H1 (cell line): ENCODE measurements around the gene NRXN3. TPM values are rescaled to one million over a fixed set of nuclear protein-coding genes. Genes with fewer than 3 reads are reported as not detected.

Experiments
- CTCF ChIA-PET: fragments of 300-600 bp; sonication (Branson Sonifier 250); formaldehyde crosslinking; loops from one replicate; lab custom pipeline; 2021; ENCODE audit not compliant: partially characterized antibody; lab: Charles Lee
- POLR2A ChIA-PET: fragments of 300-600 bp; sonication (Branson Sonifier 250); formaldehyde crosslinking; loops from one replicate; lab custom pipeline; 2021; ENCODE audit warnings: inconsistent platforms; ENCODE audit not compliant: partially characterized antibody; lab: Charles Lee
- DNase-seq, 2 experiments: peaks; one replicate each; pipeline versions ENCODE4 v3.0.0 to v3.0.0-alpha.2; 2010 to 2022; ENCODE audit warnings: low spot score in 2 of 2, low read depth in 1 of 2, mixed read lengths in 1 of 2
- FAIRE-seq: peaks from 2 replicates; lab custom pipeline; 2011; peaks lifted over from hg19 to GRCh38; lab: Jason Lieb, UNC
- H2AFZ ChIP-seq: 2 replicates; pipeline ENCODE4 v1.8.1; 2012; ENCODE audit warnings: low read length, inconsistent platforms
- H2AK5ac ChIP-seq: 2 replicates; pipeline ENCODE4 v1.6.1; 2013; ENCODE audit warnings: low read depth, low read length
- H2BK120ac ChIP-seq: replicated peaks from 2 replicates; pipeline ENCODE3; 2013; ENCODE audit warnings: low read depth, low read length, inconsistent platforms
- H2BK12ac ChIP-seq: 2 replicates; pipeline ENCODE4 v1.6.1; 2013; ENCODE audit warnings: low read depth, low read length
- H2BK15ac ChIP-seq: 2 replicates; pipeline ENCODE4 v1.6.1; 2013; ENCODE audit warnings: low read length
- H2BK20ac ChIP-seq: 2 replicates; pipeline ENCODE4 v1.6.1; 2013; ENCODE audit warnings: low read length
- H2BK5ac ChIP-seq: 2 replicates; pipeline ENCODE4 v1.6.1; 2013; ENCODE audit warnings: low read depth, low read length
- H3K14ac ChIP-seq: 2 replicates; pipeline ENCODE4 v1.6.1; 2013; ENCODE audit warnings: inconsistent platforms; ENCODE audit not compliant: insufficient read length
- H3K18ac ChIP-seq: 2 replicates; pipeline ENCODE4 v1.6.1; 2013; ENCODE audit warnings: low read length; ENCODE audit errors: extremely low read depth
- H3K23ac ChIP-seq: 2 replicates; pipeline ENCODE4 v1.6.1; 2013; ENCODE audit warnings: inconsistent platforms; ENCODE audit not compliant: insufficient read length
- H3K23me2 ChIP-seq: 2 replicates; pipeline ENCODE4 v1.6.1; 2013; ENCODE audit warnings: low read depth, low read length
- H3K27ac ChIP-seq: 2 replicates; pipeline ENCODE4 v1.6.1; 2011; ENCODE audit warnings: low read depth, low read length, inconsistent platforms
- H3K27me3 ChIP-seq, 4 experiments: replicated peaks in 1 of 4; 1 replicate in 1 of 4; 2 replicates in 3 of 4; pipeline versions ENCODE4 v1.6.1 to v1.8.1; 2011 to 2013; ENCODE audit warnings: low read length in 3 of 4, mild to moderate bottlenecking in 3 of 4, inconsistent platforms in 2 of 4, mixed read lengths in 2 of 4, moderate library complexity in 1 of 4; ENCODE audit not compliant: control insufficient read depth in 3 of 4, insufficient read depth in 3 of 4; ENCODE audit errors: extremely low read depth in 1 of 4
- H3K36me3 ChIP-seq, 4 experiments: 2 replicates each; pipeline versions ENCODE4 v1.6.1 to v1.8.1; 2011 to 2013; ENCODE audit warnings: mild to moderate bottlenecking in 4 of 4, low read length in 3 of 4, moderate library complexity in 2 of 4, control low read depth in 1 of 4, inconsistent platforms in 1 of 4; ENCODE audit not compliant: insufficient read depth in 4 of 4, control insufficient read depth in 2 of 4
- H3K4ac ChIP-seq: replicated peaks from 2 replicates; pipeline ENCODE3; 2013; ENCODE audit warnings: low read length, low read depth, mixed read lengths, inconsistent platforms; ENCODE audit not compliant: insufficient read length
- H3K4me1 ChIP-seq, 4 experiments: replicated peaks in 1 of 4; 1 replicate in 1 of 4; 2 replicates in 3 of 4; pipeline versions ENCODE4 v1.6.1 to v1.8.1; 2011 to 2013; ENCODE audit warnings: low read length in 3 of 4, inconsistent platforms in 2 of 4, mixed read lengths in 1 of 4; ENCODE audit not compliant: insufficient read depth in 4 of 4, control insufficient read depth in 3 of 4
- H3K4me2 ChIP-seq, 2 experiments: 2 replicates each; pipeline versions ENCODE4 v1.6.1 to v1.8.1; 2011 to 2013; ENCODE audit warnings: low read depth in 2 of 2, low read length in 2 of 2, control low read depth in 1 of 2, inconsistent platforms in 1 of 2, mild to moderate bottlenecking in 1 of 2; ENCODE audit not compliant: insufficient read depth in 1 of 2
- H3K4me3 ChIP-seq, 4 experiments: fragments of 200-600, 300-600 bp in 1 of 4; sonication (generic), shearing (Covaris generic), sonication (Bioruptor Twin) in 1 of 4; 2 replicates each; pipeline versions ENCODE4 v1.5.1 to v1.8.1; 2011 to 2016; ENCODE audit warnings: low read length in 4 of 4, low read depth in 3 of 4, control low read depth in 2 of 4, inconsistent platforms in 2 of 4, mild to moderate bottlenecking in 2 of 4, mixed read lengths in 1 of 4, moderate library complexity in 1 of 4; ENCODE audit not compliant: insufficient read depth in 2 of 4; ENCODE audit errors: extremely low read depth in 1 of 4
- H3K56ac ChIP-seq: replicated peaks from 2 replicates; pipeline ENCODE3; 2013; ENCODE audit warnings: low read depth, mild to moderate bottlenecking, mixed read lengths, low read length, inconsistent platforms; ENCODE audit not compliant: insufficient read length
- H3K79me1 ChIP-seq: 2 replicates; pipeline ENCODE4 v1.6.1; 2013; ENCODE audit warnings: low read depth, low read length, control low read depth
- H3K79me2 ChIP-seq, 2 experiments: 2 replicates each; pipeline versions ENCODE4 v1.6.1 to v1.8.1; 2012 to 2013; ENCODE audit warnings: low read length in 2 of 2, mild to moderate bottlenecking in 2 of 2, inconsistent platforms in 1 of 2; ENCODE audit not compliant: insufficient read depth in 2 of 2, control insufficient read depth in 1 of 2
- H3K9ac ChIP-seq, 4 experiments: replicated peaks in 1 of 4; 1 replicate in 1 of 4; 2 replicates in 3 of 4; pipeline versions ENCODE4 v1.6.1 to v1.8.1; 2011 to 2013; ENCODE audit warnings: low read depth in 3 of 4, low read length in 3 of 4, control low read depth in 2 of 4, mild to moderate bottlenecking in 2 of 4, moderate library complexity in 2 of 4, inconsistent platforms in 1 of 4; ENCODE audit errors: extremely low read depth in 1 of 4
- H3K9me3 ChIP-seq, 2 experiments: 2 replicates each; pipeline versions ENCODE4 v1.6.1 to v1.8.1; 2012 to 2013; ENCODE audit warnings: mild to moderate bottlenecking in 2 of 2, moderate library complexity in 2 of 2, control low read depth in 1 of 2, inconsistent platforms in 1 of 2, low read depth in 1 of 2, low read length in 1 of 2, mixed read lengths in 1 of 2; ENCODE audit not compliant: insufficient read depth in 2 of 2
- H4K20me1 ChIP-seq, 2 experiments: replicated peaks in 1 of 2; 2 replicates each; pipeline versions ENCODE3 to v1.8.1; 2011 to 2013; ENCODE audit warnings: inconsistent platforms in 2 of 2, low read length in 2 of 2, mild to moderate bottlenecking in 1 of 2; ENCODE audit not compliant: insufficient read depth in 2 of 2, control insufficient read depth in 1 of 2
- H4K5ac ChIP-seq: 2 replicates; pipeline ENCODE4 v1.6.1; 2013; ENCODE audit warnings: low read length, low read depth, mixed read lengths, inconsistent platforms; ENCODE audit not compliant: insufficient read length
- H4K8ac ChIP-seq: 2 replicates; pipeline ENCODE4 v1.8.0; 2013; ENCODE audit warnings: mild to moderate bottlenecking, moderate library complexity, low read length, inconsistent platforms; ENCODE audit not compliant: insufficient read depth; ENCODE audit errors: extremely low read depth
- H4K91ac ChIP-seq: replicated peaks from 2 replicates; pipeline ENCODE3; 2013; ENCODE audit warnings: low read length, mixed read lengths, inconsistent platforms; ENCODE audit not compliant: insufficient read length
- ATF2 ChIP-seq: IDR thresholded peaks from 2 replicates; pipeline ENCODE4 v1.6.1; 2012; ENCODE audit warnings: low read length, inconsistent platforms
- BRCA1 ChIP-seq: IDR thresholded peaks from 2 replicates; pipeline ENCODE4 v1.6.1; 2012; ENCODE audit warnings: low read depth, low read length, improper control_type of control experiment
- CBX8 ChIP-seq: fragments of 300-800, 300-1000 bp; sonication (generic); IDR thresholded peaks from 2 replicates; pipeline ENCODE4 v1.7.1; 2016; ENCODE audit warnings: low read depth, low read length, borderline replicate concordance
- CEBPB ChIP-seq: IDR thresholded peaks from 2 replicates; pipeline ENCODE4 v1.6.1; 2012; ENCODE audit warnings: low read depth, low read length
- CREB1 ChIP-seq: IDR thresholded peaks from 2 replicates; pipeline ENCODE4 v1.6.1; 2012; ENCODE audit warnings: inconsistent platforms
- EP300 ChIP-seq, 2 experiments: IDR thresholded peaks; 1 replicate in 1 of 2; 2 replicates in 1 of 2; pipeline ENCODE4 v1.6.1; 2011 to 2012; ENCODE audit warnings: low read depth in 2 of 2, low read length in 2 of 2, mild to moderate bottlenecking in 2 of 2, borderline replicate concordance in 1 of 2, inconsistent platforms in 1 of 2, moderate library complexity in 1 of 2
- JUND ChIP-seq: IDR thresholded peaks from 2 replicates; pipeline ENCODE4 v1.6.1; 2011; ENCODE audit warnings: mild to moderate bottlenecking, improper control_type of control experiment, low read length
- POU5F1 ChIP-seq: IDR thresholded peaks from 2 replicates; pipeline ENCODE4 v1.6.1; 2011; ENCODE audit warnings: low read depth, mild to moderate bottlenecking, low read length, moderate library complexity
- RAD21 ChIP-seq, 2 experiments: IDR thresholded peaks in 1 of 2; conservative IDR thresholded peaks in 1 of 2; 2 replicates each; pipeline ENCODE4 v1.6.1; 2011; ENCODE audit warnings: low read depth in 2 of 2, low read length in 2 of 2, improper control_type of control experiment in 1 of 2, inconsistent platforms in 1 of 2, mild to moderate bottlenecking in 1 of 2, moderate library complexity in 1 of 2
- RBBP5 ChIP-seq: IDR thresholded peaks from 2 replicates; pipeline ENCODE4 v1.7.1; 2012; ENCODE audit warnings: low read depth, mild to moderate bottlenecking, inconsistent platforms, low read length, moderate library complexity, borderline replicate concordance
- RFX5 ChIP-seq: IDR thresholded peaks from 2 replicates; pipeline ENCODE4 v1.6.1; 2011; ENCODE audit warnings: low read depth, low read length, improper control_type of control experiment, borderline replicate concordance
- SIRT6 ChIP-seq: IDR thresholded peaks from one replicate; pipeline ENCODE4 v1.7.1; 2012; ENCODE audit warnings: low read length, inconsistent platforms
- SP2 ChIP-seq: IDR thresholded peaks from 2 replicates; pipeline ENCODE4 v1.6.1; 2012; ENCODE audit warnings: mild to moderate bottlenecking, low read length, inconsistent platforms
- TBP ChIP-seq: IDR thresholded peaks from 2 replicates; pipeline ENCODE4 v1.6.1; 2011; ENCODE audit warnings: low read depth, low read length, improper control_type of control experiment
- WGBS, 2 experiments: shearing (Covaris generic) in 1 of 2; methylation state at CpG; one replicate each; pipeline versions ENCODE4 v1.1.6 to v1.1.7; 2013 to 2015; ENCODE audit warnings: low lambda C conversion rate in 2 of 2, mixed read lengths in 2 of 2, inconsistent platforms in 1 of 2, low coverage in 1 of 2, missing lambda C conversion rate in 1 of 2; ENCODE audit not compliant: insufficient replicate concordance in 2 of 2, insufficient coverage in 1 of 2, insufficient read length in 1 of 2; ENCODE audit errors: extremely low coverage in 1 of 2, missing lambda C conversion rate in 1 of 2; 5-methylcytosine and 5-hydroxymethylcytosine counted together
- polyA plus RNA-seq, 7 experiments: library from polyadenylated mRNA; depleted of rRNA in 3 of 7; stranded (reverse) in 5 of 7; unstranded in 2 of 7; fragments of >200 nt in 5 of 7; fragments of 200-250 nt in 2 of 7; gene quantifications; 1 replicate in 5 of 7; 2 replicates in 1 of 7; 4 replicates in 1 of 7; pipeline versions ENCODE4 v1.2.1 to v1.2.3, GENCODE V29; 2011 to 2013; ENCODE audit warnings: missing spikeins in 2 of 7, mixed read lengths in 2 of 7
- total RNA-seq: library from RNA; stranded (reverse); fragmentation: NEBNext Ultra II Directional; extraction: Animal tissue kit (Norgen Biotek cat#: 25700); gene quantifications from 2 replicates; pipeline ENCODE4 v1.2.1, GENCODE V29; 2021

The NRXN3 gene
- total and polyA plus RNA-seq, 2 of the 8 experiments (the other 6 are each of a cell fraction or from before 2014, with no cell fraction given) = 2.6 to 4.1 TPM

- Histone ChIP-seq H3K56ac (no peak overlapping the region), H3K14ac (no peak overlapping the region), H2BK120ac (no peak overlapping the region), H3K79me1 (no peaks in the 10 kb centered on the region), H3K4me2 (no peak overlapping the region), H3K27me3 (no peaks in the 10 kb centered on the region), H3K18ac (no peak overlapping the region), H4K5ac (no peak overlapping the region), H2AK5ac (no peak overlapping the region), H2AFZ (no peak overlapping the region), H2BK20ac (no peak overlapping the region; the same call in 1 of the 2 replicates), H3K79me2 (no peaks in the 10 kb centered on the region), H3K4ac (no peak overlapping the region), H3K4me3 (no peak overlapping the region), H4K91ac (no peak overlapping the region), H3K23me2 (no peaks in the 10 kb centered on the region), H2BK15ac (no peak overlapping the region), H4K20me1 (no peaks in the 10 kb centered on the region), H3K36me3 (no peaks in the 10 kb centered on the region), H3K4me1 (peaks cover 0 to 5% (median under 1%) of the 10 kb centered on the region in 4 experiments; a peak in 4 of 7 replicates), H3K23ac (no peak overlapping the region), H3K9ac (no peak overlapping the region), H3K27ac (no peak overlapping the region), H4K8ac (no peak overlapping the region), H2BK5ac (no peak overlapping the region), H2BK12ac (no peak overlapping the region), H3K9me3 (no peaks in the 10 kb centered on the region)
- DNase-seq (no peak), FAIRE-seq (no peak)
- 91% methylated on average over 2 of the region's 2 CpGs; no CpG with 5 or more reads in 1 of the 2 experiments for WGBS, 2 experiments
- POLR2A ChIA-PET = no interaction called here
- CTCF ChIA-PET = no interaction called here
- TF ChIP-seq CEBPB (no peak), RFX5 (no peak), ATF2 (no peak), RAD21 (IDR thresholded peaks at IDR 0.05 in 1 of 2, conservative IDR thresholded peaks at IDR 0.05 in 1 of 2; ENCODE audit: low read depth in 2 of 2, low read length in 2 of 2) (no peak), CREB1 (no peak), POU5F1 (no peak), TBP (no peak), JUND (no peak), BRCA1 (no peak), RBBP5 (no peak), SP2 (no peak), CBX8 (no peak), SIRT6 (no peak), EP300 (IDR thresholded peaks at IDR 0.05; ENCODE audit: borderline replicate concordance in 1 of 2, low read depth in 2 of 2, low read length in 2 of 2) (no peak)
Measured at GRCh38 chr14:79514700-79515099, 1344.5 kb downstream of the NRXN3 start.
